ENCODE measurements around the gene MLST8.
"Not testable (repeated sequence)": the region's sequence is repeated elsewhere in the genome, so short reads cannot be mapped to it uniquely, and the experiment has no call there.

Gene MLST8

GRCh38 chr16:2252806-2253148, 47.5 kb downstream of the MLST8 start:
- DNase-seq: no peak

- no peak for DNase-seq
Measured at GRCh38 chr16:2253293-2253692, 48.0 kb downstream of the MLST8 start.

GRCh38 chr16:2256531-2257140, 51.4 kb downstream of the MLST8 start:
- no peak for DNase-seq

DNA sequence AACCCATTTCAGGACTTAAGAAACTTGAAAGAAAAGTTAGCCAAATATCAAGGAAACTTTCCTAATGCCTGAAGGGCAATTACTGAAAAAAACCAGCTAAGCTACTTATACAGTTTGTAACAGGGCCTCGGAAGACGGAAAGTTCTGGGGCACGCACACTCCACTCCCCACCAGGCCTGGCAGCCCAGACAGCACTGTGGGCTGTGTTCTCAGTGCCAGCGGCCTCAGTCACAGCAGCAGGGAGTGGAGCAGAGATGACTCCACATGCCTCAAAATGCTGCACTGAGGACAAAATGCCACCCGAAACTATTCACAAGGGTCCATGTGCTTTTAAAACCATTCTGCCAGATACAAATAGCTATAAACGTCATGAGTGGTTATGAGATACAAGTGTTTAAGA, 52.5 kb downstream of the MLST8 start:
- no peak for DNase-seq

- not testable (repeated sequence) for DNase-seq
Measured at GRCh38 chr16:2258530-2258929, 53.3 kb downstream of the MLST8 start.

Data from activated T-cell treated with anti-CD3 and anti-CD28 coated beads for 4 hours (primary cell).